ENCODE data around the gene LMF1. TPM values are rescaled to one million over a fixed set of nuclear protein-coding genes. Genes with fewer than 3 reads are reported as not detected.
A peak's percentile ranks its signal among the peaks of the same experiment; 100 is the strongest.

Gene LMF1
- total and polyA plus RNA-seq, 2 of the 4 experiments (the other 2 are of a cell fraction), result 7.7 to 13.1 TPM

GRCh38 chr16:995783-996182 lies 25.0 kb upstream of the LMF1 start:
- ATAC-seq (ENCODE audit: low read depth) (no peak), DNase-seq (no peak)
- no peak overlapping the region for H2AK5ac ChIP-seq (ENCODE audit: low read depth, low read length)
- ChIA-PET CTCF (no interaction called here), POLR2A (ENCODE audit: unreplicated experiment) (no interaction called here)
- intact Hi-C loops (cut with micrococcal nuclease), result no loop called here
- H3K14ac ChIP-seq (replicated peaks; ENCODE audit: low read depth, low read length), result no peak overlapping the region
- H3K9me3 ChIP-seq (ENCODE audit: control insufficient read depth, insufficient read depth, low read length), result peaks cover 27% of the 10 kb centered on the region
- no peaks in the 10 kb centered on the region for H3K4me1 ChIP-seq (ENCODE audit: control insufficient read depth, insufficient read depth, low read length)
- no peak overlapping the region for H2BK20ac ChIP-seq (ENCODE audit: low read depth, low read length)
- dilution Hi-C loops (cut with HindIII; ENCODE audit: low sequenced_read_pairs, unreplicated experiment), result no loop called here
- H3K36me3 ChIP-seq (ENCODE audit: control insufficient read depth, insufficient read depth, low read length), result no peaks in the 10 kb centered on the region
- H3K27ac ChIP-seq (ENCODE audit: insufficient read depth, low read length), result no peak overlapping the region
- no TSS peak for BruUV-seq (replicated peaks)
- H4K91ac ChIP-seq (ENCODE audit: insufficient read depth, low read depth, low read length), result no peak overlapping the region
- in situ Hi-C loops (cut with MboI; ENCODE audit: low sequenced_read_pairs), result no loop called here
- no peak overlapping the region for H3K23ac ChIP-seq (ENCODE audit: low read depth, low read length)
- H2BK5ac ChIP-seq (ENCODE audit: low read depth, low read length, poor library complexity, severe bottlenecking), result no peak overlapping the region
- no peak overlapping the region for H3K4me2 ChIP-seq (ENCODE audit: low read depth, low read length)
- WGBS, 2 experiments (ENCODE audit: extremely low coverage in 2 of 2, insufficient read length in 1 of 2), result 30% methylated on average over 2 of the region's 3 CpGs; no CpG with 5 or more reads in 1 of the 2 experiments
- no peaks in the 10 kb centered on the region for H3K9me1 ChIP-seq (ENCODE audit: insufficient read depth, low read length)
- H2AK9ac ChIP-seq (replicated peaks; ENCODE audit: low read depth, low read length, poor library complexity), result no peak overlapping the region
- H2AFZ ChIP-seq (replicated peaks; ENCODE audit: low read length, poor library complexity), result no peak overlapping the region
- H4K20me1 ChIP-seq (ENCODE audit: insufficient read depth, low read length), result no peaks in the 10 kb centered on the region
- no peak overlapping the region for H3K4ac ChIP-seq (ENCODE audit: low read depth, low read length)
- no peak overlapping the region for H3K18ac ChIP-seq (ENCODE audit: low read depth, low read length)
- H4K8ac ChIP-seq (ENCODE audit: low read depth in 2 of 2, low read length in 2 of 2), result no peak overlapping the region
- no peak overlapping the region for H2BK120ac ChIP-seq (ENCODE audit: low read depth, low read length)
- H3K56ac ChIP-seq (ENCODE audit: extremely low read depth, insufficient read depth, low read length), result no peak overlapping the region
- no peak overlapping the region for H3K9ac ChIP-seq (ENCODE audit: low read depth, low read length)
- H2BK15ac ChIP-seq (ENCODE audit: low read depth, low read length), result no peak overlapping the region
- no peaks in the 10 kb centered on the region for H3K79me1 ChIP-seq (ENCODE audit: low read depth in 1 of 2, low read length in 2 of 2)
- no peak for TF ChIP-seq RAD21 (IDR thresholded peaks at IDR 0.05; ENCODE audit: low read length)
- peak; percentile 55; the same call in 1 of the 2 replicates for TF ChIP-seq CEBPB (IDR thresholded peaks at IDR 0.05; ENCODE audit: low read depth, low read length)
- no peak overlapping the region for H3K4me3 ChIP-seq (ENCODE audit: insufficient read depth, low read depth, low read length)
- no peak overlapping the region for H4K5ac ChIP-seq (ENCODE audit: low read depth, low read length)
- peaks cover 40% of the 10 kb centered on the region for H3K27me3 ChIP-seq (ENCODE audit: control insufficient read depth, insufficient read depth, low read length)
